Adipocyte (in vitro differentiated cells): ENCODE data around the gene EIF4B.
A peak's percentile ranks its signal among the peaks of the same experiment; 100 is the strongest.
"Not testable (repeated sequence)": the region's sequence is repeated elsewhere in the genome, so short reads cannot be mapped to it uniquely, and the experiment has no call there.

Source experiments
- DNase-seq: peaks from one replicate; pipeline ENCODE4 v3.0.0-alpha.2; 2015; ENCODE audit warnings: low read depth
- H3K27me3 ChIP-seq: replicated peaks from 2 replicates; pipeline ENCODE4 v1.7.0; 2013; ENCODE audit warnings: mild to moderate bottlenecking, low read length, moderate library complexity; ENCODE audit not compliant: control insufficient read depth, insufficient read depth
- H3K36me3 ChIP-seq: 2 replicates; pipeline ENCODE4 v1.7.0; 2013; ENCODE audit warnings: low read length, mild to moderate bottlenecking, moderate library complexity; ENCODE audit not compliant: control insufficient read depth, insufficient read depth, severe bottlenecking
- H3K4me1 ChIP-seq: 2 replicates; pipeline ENCODE4 v1.7.0; 2013; ENCODE audit warnings: mild to moderate bottlenecking, low read length, moderate library complexity; ENCODE audit not compliant: control insufficient read depth, insufficient read depth
- H3K4me3 ChIP-seq: 2 replicates; pipeline ENCODE4 v1.7.0; 2013; ENCODE audit warnings: mild to moderate bottlenecking, low read length, moderate library complexity
- H3K9ac ChIP-seq: 2 replicates; pipeline ENCODE4 v1.7.0; 2013; ENCODE audit warnings: mild to moderate bottlenecking, low read length, moderate library complexity
- H3K9me3 ChIP-seq: 2 replicates; pipeline ENCODE4 v1.7.0; 2013; ENCODE audit warnings: mild to moderate bottlenecking, low read length, moderate library complexity; ENCODE audit not compliant: control insufficient read depth

Gene EIF4B

GRCh38 chr12:53033832-53034231 lies 27.6 kb downstream of the EIF4B start:
- H3K36me3 ChIP-seq, result peaks cover 86% of the 10 kb centered on the region
- H3K27me3 ChIP-seq, H3K9ac ChIP-seq, H3K4me3 ChIP-seq, H3K9me3 ChIP-seq, DNase-seq: not testable (repeated sequence)
- H3K4me1 ChIP-seq, result peaks cover 12% of the 10 kb centered on the region

DNA sequence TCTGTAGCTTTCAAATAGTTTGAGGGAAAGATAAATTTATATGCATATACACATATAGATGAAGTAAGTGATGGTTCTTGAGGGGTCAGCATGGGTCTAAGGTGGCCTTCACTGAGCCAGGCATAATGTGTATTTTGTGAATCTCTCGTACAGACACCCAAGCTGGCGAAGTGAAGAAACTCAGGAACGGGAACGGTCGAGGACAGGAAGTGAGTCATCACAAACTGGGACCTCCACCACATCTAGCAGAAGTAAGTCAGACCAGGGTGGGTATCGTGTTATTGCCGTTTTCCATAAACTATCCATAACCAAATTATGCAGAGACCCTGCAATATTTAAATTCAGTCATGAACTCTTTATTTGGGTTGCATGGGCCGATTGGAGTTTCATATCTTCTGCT lies 28.2 kb downstream of the EIF4B start:
- H3K9me3 ChIP-seq, result no peaks in the 10 kb centered on the region
- H3K36me3 ChIP-seq, result peaks cover 86% of the 10 kb centered on the region
- no peak for DNase-seq
- H3K4me1 ChIP-seq, result peaks cover 15% of the 10 kb centered on the region
- H3K27me3 ChIP-seq, result no peaks in the 10 kb centered on the region
- H3K9ac ChIP-seq, result no peak overlapping the region
- no peak overlapping the region for H3K4me3 ChIP-seq

- no peak for DNase-seq
- H3K4me1 ChIP-seq, result peaks cover 15% of the 10 kb centered on the region
- no peaks in the 10 kb centered on the region for H3K9me3 ChIP-seq
- H3K27me3 ChIP-seq, result no peaks in the 10 kb centered on the region
- H3K4me3 ChIP-seq, result no peak overlapping the region
- peaks cover 78% of the 10 kb centered on the region for H3K36me3 ChIP-seq
- H3K9ac ChIP-seq, result no peak overlapping the region
Observed at GRCh38 chr12:53036802-53037201, 30.5 kb downstream of the EIF4B start.

GRCh38 chr12:53039851-53040250 lies 33.6 kb downstream of the EIF4B start:
- no peaks in the 10 kb centered on the region for H3K27me3 ChIP-seq
- H3K4me3 ChIP-seq, result no peak overlapping the region
- H3K9me3 ChIP-seq, result no peaks in the 10 kb centered on the region
- no peak for DNase-seq
- peaks cover 29% of the 10 kb centered on the region for H3K4me1 ChIP-seq
- H3K9ac ChIP-seq, result peak overlapping the region; percentile 51
- peaks cover 58% of the 10 kb centered on the region for H3K36me3 ChIP-seq

DNA sequence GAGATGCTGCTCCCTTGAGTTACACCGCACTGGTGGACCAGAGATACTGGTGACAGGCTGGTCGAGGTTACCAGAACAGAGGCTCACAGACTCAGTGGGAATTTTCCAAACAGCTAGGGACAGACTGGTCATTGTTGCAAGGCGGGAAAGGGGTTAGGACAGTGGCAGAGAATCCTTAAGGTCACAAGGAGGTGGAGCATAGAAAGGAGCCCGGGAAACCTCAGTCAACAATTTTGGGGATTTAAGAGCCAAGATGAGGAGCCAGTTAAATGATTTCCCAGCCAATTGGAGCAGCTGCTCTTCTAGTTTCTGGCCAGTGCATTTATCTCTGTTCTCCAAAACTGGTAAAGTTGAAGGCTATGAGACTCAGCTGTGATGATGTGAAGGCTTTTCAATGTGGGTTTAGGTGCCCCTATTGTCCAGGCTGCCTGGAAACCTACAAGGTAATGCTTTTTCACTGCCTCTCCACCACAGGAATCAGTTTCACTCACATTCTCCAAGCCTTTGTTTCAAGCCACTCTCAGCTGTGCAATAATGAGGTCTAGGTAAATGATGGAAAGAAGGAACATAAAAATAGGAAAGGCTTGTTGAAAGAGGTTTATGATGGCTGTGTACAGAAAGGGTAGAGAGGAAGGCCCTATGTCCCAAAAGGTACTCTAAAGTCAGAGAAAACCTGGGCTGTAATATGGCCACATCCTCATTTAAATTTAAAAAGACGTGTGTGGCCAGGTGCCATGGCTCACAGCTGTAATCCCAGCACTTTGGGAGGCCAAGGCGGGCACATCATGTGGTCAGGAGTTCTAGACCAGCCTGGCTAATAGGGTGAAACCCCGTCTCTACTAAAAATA lies 36.6 kb downstream of the EIF4B start:
- no peaks in the 10 kb centered on the region for H3K9me3 ChIP-seq
- H3K9ac ChIP-seq, result no peak overlapping the region
- H3K36me3 ChIP-seq, result peaks cover 31% of the 10 kb centered on the region
- no peak overlapping the region for H3K4me3 ChIP-seq
- peaks cover 38% of the 10 kb centered on the region for H3K4me1 ChIP-seq
- H3K27me3 ChIP-seq, result no peaks in the 10 kb centered on the region
- DNase-seq, result no peak

- DNase-seq, result no peak
- Histone ChIP-seq H3K4me3 (peak overlapping the region; percentile 47), H3K9me3 (no peaks in the 10 kb centered on the region), H3K4me1 (peaks cover 40% of the 10 kb centered on the region), H3K36me3 (peaks cover 20% of the 10 kb centered on the region), H3K27me3 (no peaks in the 10 kb centered on the region), H3K9ac (peak overlapping the region; percentile 23)
Observed at GRCh38 chr12:53044052-53044581, 37.9 kb downstream of the EIF4B start.

- peaks cover 10% of the 10 kb centered on the region for H3K36me3 ChIP-seq
- H3K4me3 ChIP-seq, result peak overlapping the region; percentile 90
- H3K9me3 ChIP-seq, result no peaks in the 10 kb centered on the region
- no peaks in the 10 kb centered on the region for H3K27me3 ChIP-seq
- DNase-seq, result no peak
- H3K4me1 ChIP-seq, result peaks cover 39% of the 10 kb centered on the region
- H3K9ac ChIP-seq, result peak overlapping the region; percentile 98
Observed at GRCh38 chr12:53044896-53045695, 38.8 kb downstream of the EIF4B start.

DNA sequence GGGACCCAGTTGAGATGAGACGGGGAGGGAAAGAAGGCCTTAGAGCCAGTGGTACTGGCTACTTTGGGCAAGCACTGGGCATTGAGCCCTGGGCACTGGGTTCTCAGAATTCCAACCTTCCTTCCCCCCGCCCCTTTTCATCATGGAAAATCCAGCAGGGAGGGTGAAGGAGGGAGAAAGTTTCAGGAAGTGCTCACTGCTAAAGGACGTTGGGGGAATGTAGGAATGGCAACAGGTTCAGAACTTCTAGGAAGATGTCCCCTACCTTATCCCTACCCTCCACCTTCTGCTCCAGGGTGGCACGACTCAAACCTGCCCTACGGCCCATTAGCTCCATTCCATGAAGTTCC lies 39.4 kb downstream of the EIF4B start:
- H3K36me3 ChIP-seq, result peaks cover 10% of the 10 kb centered on the region
- peak overlapping the region; percentile 90 for H3K4me3 ChIP-seq
- peak; percentile 39 for DNase-seq
- H3K4me1 ChIP-seq, result peaks cover 43% of the 10 kb centered on the region
- no peaks in the 10 kb centered on the region for H3K27me3 ChIP-seq
- no peaks in the 10 kb centered on the region for H3K9me3 ChIP-seq
- H3K9ac ChIP-seq, result peak overlapping the region; percentile 98

DNA sequence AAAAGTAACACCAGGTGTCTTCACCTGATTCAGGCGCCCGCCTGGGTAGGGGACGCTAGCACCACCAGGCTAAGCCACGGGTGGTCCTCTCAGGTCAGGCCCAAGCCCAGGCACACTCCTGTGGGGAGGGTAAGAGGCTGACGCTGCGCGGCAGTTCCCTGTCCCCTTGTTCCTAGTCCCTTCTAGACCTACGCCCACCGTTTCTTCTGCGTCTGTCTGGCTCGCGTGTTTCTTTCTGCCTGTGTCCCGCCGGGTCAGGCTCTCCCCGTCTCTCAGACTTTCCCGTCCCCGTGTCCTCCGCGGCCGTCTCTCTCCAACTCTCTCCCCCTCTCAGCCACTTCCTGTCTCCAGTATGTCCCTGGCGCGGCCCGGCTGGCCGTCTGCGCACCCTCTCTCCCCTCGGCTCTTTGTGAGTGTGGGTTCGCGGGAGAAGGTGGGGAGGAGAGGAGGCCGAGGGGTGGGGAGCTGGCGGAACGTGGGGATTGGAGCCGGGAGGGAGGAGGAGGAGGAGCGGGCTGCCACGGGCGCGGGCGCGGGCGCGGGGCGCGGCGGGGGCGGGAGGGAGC lies 40.5 kb downstream of the EIF4B start:
- DNase-seq, result peak; percentile 92
- Histone ChIP-seq H3K27me3 (no peaks in the 10 kb centered on the region), H3K4me1 (peaks cover 52% of the 10 kb centered on the region), H3K4me3 (peak overlapping the region; percentile 90), H3K9me3 (no peaks in the 10 kb centered on the region), H3K36me3 (peaks cover 6% of the 10 kb centered on the region), H3K9ac (peak overlapping the region; percentile 98)

DNA sequence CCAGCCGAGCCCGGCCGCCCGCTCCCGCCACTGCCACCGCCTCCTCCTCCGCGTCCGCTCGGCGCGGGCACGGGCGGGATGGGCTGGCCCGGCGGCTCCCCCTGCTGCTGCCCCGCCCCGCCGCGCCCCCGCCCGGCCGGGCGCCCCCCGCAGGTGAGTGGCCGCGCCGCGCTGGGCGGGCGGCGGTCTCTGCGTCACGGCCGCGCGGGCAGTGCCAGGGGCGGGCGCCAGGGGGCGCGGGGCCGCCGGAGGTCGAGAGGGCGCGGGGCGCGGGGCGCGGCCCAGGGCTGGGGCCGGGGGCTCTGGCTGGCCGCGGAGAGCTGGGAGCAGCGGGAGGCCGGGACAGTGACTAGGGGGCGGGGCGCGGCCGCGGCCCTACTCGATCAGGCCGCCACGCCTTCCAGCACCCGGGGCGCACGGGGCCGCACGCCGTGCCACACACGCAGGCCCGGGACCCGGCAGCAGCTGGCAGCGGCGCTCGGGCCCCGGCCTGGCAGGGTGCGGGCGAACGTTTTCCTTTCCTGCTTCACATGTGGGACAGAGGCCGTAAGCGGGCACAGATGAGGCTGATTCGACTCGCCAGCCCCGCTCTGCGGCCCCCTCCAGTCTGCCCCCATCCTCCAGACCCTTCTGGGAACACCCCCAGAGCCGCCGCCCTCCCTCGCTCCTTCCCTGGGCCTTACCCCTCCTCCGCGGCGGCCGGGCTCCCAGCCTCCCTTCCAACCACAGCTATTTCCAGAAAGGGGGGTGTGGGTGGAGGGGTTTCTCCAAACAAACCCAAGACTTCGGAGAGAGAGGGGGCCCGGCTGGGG lies 41.2 kb downstream of the EIF4B start:
- H3K4me1 ChIP-seq, result peaks cover 59% of the 10 kb centered on the region

More for the DNA sequence above, 41.2 kb downstream of the EIF4B start:
- H3K27me3 ChIP-seq, result no peaks in the 10 kb centered on the region
- DNase-seq, result peak; percentile 89
- no peaks in the 10 kb centered on the region for H3K9me3 ChIP-seq
- peaks cover 8% of the 10 kb centered on the region for H3K36me3 ChIP-seq
- H3K4me3 ChIP-seq, result peak overlapping the region; percentile 95
- H3K9ac ChIP-seq, result peak overlapping the region; percentile 100
